SK-N-SH (cell line): Measurements from ENCODE around the gene ADRA1B. TPM values are rescaled to one million over a fixed set of nuclear protein-coding genes. Genes with fewer than 3 reads are reported as not detected.

Experiments used
- CTCF ChIA-PET: fragments of 300-600, 350-600 bp; formaldehyde crosslinking; extraction: SDS; loops from one replicate; lab custom pipeline; 2021; lab: Yijun Ruan, JAX
- POLR2A ChIA-PET: fragments of 350-600 bp; sonication (Branson Sonifier 250); formaldehyde crosslinking; extraction: SDS; loops from one replicate; lab custom pipeline; 2020; ENCODE audit warnings: antibody characterized with exemption, inconsistent platforms; lab: Yijun Ruan, JAX
- DNase-seq: peaks from one replicate; pipeline ENCODE4 v3.0.0; 2012
- H2AFZ ChIP-seq: fragments of 200-600 bp; sonication (generic); 2 replicates; pipeline ENCODE4 v1.8.1; 2016; ENCODE audit warnings: antibody characterized with exemption, mild to moderate bottlenecking, low read depth
- H3F3A ChIP-seq: fragments of 200-600 bp; sonication (generic); replicated peaks from 2 replicates; pipeline ENCODE3; 2016; ENCODE audit warnings: antibody characterized with exemption, mild to moderate bottlenecking; ENCODE audit not compliant: insufficient read depth
- H3K27ac ChIP-seq, 2 experiments: fragments of 200-500 bp in 1 of 2; fragments of 200-600 bp in 1 of 2; sonication (Bioruptor generic) in 1 of 2; sonication (generic), shearing (Covaris generic) in 1 of 2; 2 replicates each; pipeline versions ENCODE4 v1.5.1 to v1.6.1; 2014 to 2016; ENCODE audit warnings: low read depth in 2 of 2, inconsistent platforms in 1 of 2, low read length in 1 of 2, mild to moderate bottlenecking in 1 of 2, mixed read lengths in 1 of 2
- H3K27me3 ChIP-seq: fragments of 200-600 bp; sonication (generic), shearing (Covaris generic); 2 replicates; pipeline ENCODE4 v1.6.1; 2016; ENCODE audit warnings: mixed run types; ENCODE audit not compliant: insufficient read depth
- H3K36me3 ChIP-seq, 2 experiments: fragments of 200-500 bp in 1 of 2; fragments of 200-600 bp in 1 of 2; sonication (Bioruptor generic) in 1 of 2; sonication (generic) in 1 of 2; replicated peaks in 1 of 2; 2 replicates each; pipeline versions ENCODE3 to v1.5.1; 2014 to 2016; ENCODE audit warnings: low read length in 1 of 2, mild to moderate bottlenecking in 1 of 2; ENCODE audit not compliant: insufficient read depth in 2 of 2, control insufficient read depth in 1 of 2
- H3K4me1 ChIP-seq, 2 experiments: fragments of 200-500 bp in 1 of 2; fragments of 200-600 bp in 1 of 2; sonication (Bioruptor generic) in 1 of 2; sonication (generic), shearing (Covaris generic) in 1 of 2; 2 replicates each; pipeline versions ENCODE4 v1.5.1 to v1.6.1; 2014 to 2016; ENCODE audit warnings: low read depth in 1 of 2, low read length in 1 of 2, mixed run types in 1 of 2; ENCODE audit not compliant: insufficient read depth in 2 of 2, control insufficient read depth in 1 of 2
- H3K4me2 ChIP-seq: fragments of 200-600 bp; sonication (generic), shearing (Covaris generic); 2 replicates; pipeline ENCODE4 v1.6.1; 2017; ENCODE audit warnings: mixed run types
- H3K4me3 ChIP-seq, 2 experiments: fragments of 200-500 bp in 1 of 2; fragments of 200-600 bp in 1 of 2; sonication (Bioruptor generic) in 1 of 2; sonication (generic), shearing (Covaris generic) in 1 of 2; 2 replicates each; pipeline versions ENCODE4 v1.5.1 to v1.8.1; 2014 to 2016; ENCODE audit warnings: low read depth in 2 of 2, inconsistent platforms in 1 of 2, low read length in 1 of 2, mild to moderate bottlenecking in 1 of 2, mixed read lengths in 1 of 2, moderate library complexity in 1 of 2
- H3K79me2 ChIP-seq: fragments of 200-600 bp; sonication (generic); 2 replicates; pipeline ENCODE4 v1.8.1; 2017; ENCODE audit warnings: mild to moderate bottlenecking; ENCODE audit not compliant: insufficient read depth
- H3K9ac ChIP-seq: fragments of 200-600 bp; sonication (generic); 2 replicates; pipeline ENCODE4 v1.6.1; 2017; ENCODE audit warnings: mixed run types
- H3K9me2 ChIP-seq: fragments of 200-600 bp; sonication (generic); 2 replicates; pipeline ENCODE4 v1.6.1; 2017; ENCODE audit warnings: mixed run types
- H3K9me3 ChIP-seq: fragments of 200-600 bp; sonication (generic); 2 replicates; pipeline ENCODE4 v1.6.1; 2017; ENCODE audit warnings: mixed run types, mild to moderate bottlenecking, moderate library complexity
- H4K20me1 ChIP-seq: fragments of 200-600 bp; sonication (generic); 2 replicates; pipeline ENCODE4 v1.6.1; 2017; ENCODE audit warnings: mild to moderate bottlenecking, mixed run types; ENCODE audit not compliant: insufficient read depth
- ELF1 ChIP-seq: IDR thresholded peaks from 2 replicates; pipeline ENCODE4 v1.4.0; 2012
- EP300 ChIP-seq, 2 experiments: IDR thresholded peaks; 2 replicates each; pipeline versions ENCODE4 v1.4.0 to v1.6.1; 2012; ENCODE audit warnings: borderline replicate concordance in 1 of 2, low read depth in 1 of 2, low read length in 1 of 2
- FOSL2 ChIP-seq: IDR thresholded peaks from 2 replicates; pipeline ENCODE4 v1.4.0; 2012; ENCODE audit warnings: low read depth, mild to moderate bottlenecking, moderate library complexity, borderline replicate concordance
- FOXM1 ChIP-seq: IDR thresholded peaks from 2 replicates; pipeline ENCODE4 v1.4.0; 2012; ENCODE audit warnings: low read depth, mild to moderate bottlenecking
- GATA2 ChIP-seq: sonication (generic); formaldehyde crosslinking; IDR thresholded peaks from 2 replicates; pipeline ENCODE4 v1.5.0; 2020; ENCODE audit warnings: mild to moderate bottlenecking, missing genetic modification reagents
- MEF2A ChIP-seq: IDR thresholded peaks from 2 replicates; pipeline ENCODE4 v1.4.0; 2012; ENCODE audit warnings: low read depth, borderline replicate concordance
- MXI1 ChIP-seq: IDR thresholded peaks from 2 replicates; pipeline ENCODE4 v1.6.1; 2012; ENCODE audit warnings: mild to moderate bottlenecking, low read depth, low read length, improper control_type of control experiment
- NFIC ChIP-seq: IDR thresholded peaks from 2 replicates; pipeline ENCODE4 v1.4.0; 2012; ENCODE audit warnings: borderline replicate concordance
- NRF1 ChIP-seq: IDR thresholded peaks from 2 replicates; pipeline ENCODE4 v1.6.1; 2012; ENCODE audit warnings: low read depth, mild to moderate bottlenecking, low read length
- POLR2AphosphoS5 ChIP-seq: IDR thresholded peaks from 2 replicates; pipeline ENCODE4 v1.6.1; 2012; ENCODE audit warnings: low read depth, low read length
- RCOR1 ChIP-seq: fragments of 150-350 bp; IDR thresholded peaks from 2 replicates; pipeline ENCODE4 v1.6.1; 2017; ENCODE audit warnings: antibody characterized with exemption, low read length
- RXRA ChIP-seq: IDR thresholded peaks from 2 replicates; pipeline ENCODE4 v1.4.0; 2012; ENCODE audit warnings: low read depth, mild to moderate bottlenecking, borderline replicate concordance
- SIN3A ChIP-seq: IDR thresholded peaks from 2 replicates; pipeline ENCODE4 v1.6.1; 2012; ENCODE audit warnings: low read depth, mild to moderate bottlenecking, low read length, moderate library complexity, borderline replicate concordance
- SMC3 ChIP-seq: IDR thresholded peaks from 2 replicates; pipeline ENCODE4 v1.6.1; 2012; ENCODE audit warnings: low read depth, low read length, improper control_type of control experiment
- TAF1 ChIP-seq: IDR thresholded peaks from 2 replicates; pipeline ENCODE4 v1.6.1; 2012; ENCODE audit warnings: low read depth, mild to moderate bottlenecking, low read length, moderate library complexity, borderline replicate concordance
- TEAD4 ChIP-seq: IDR thresholded peaks from 2 replicates; pipeline ENCODE4 v1.4.0; 2012; ENCODE audit warnings: mild to moderate bottlenecking, borderline replicate concordance; ENCODE audit not compliant: insufficient read depth
- YY1 ChIP-seq: IDR thresholded peaks from 2 replicates; pipeline ENCODE4 v1.4.0; 2012; ENCODE audit warnings: low read depth, mild to moderate bottlenecking
- WGBS: methylation state at CpG from one replicate; pipeline ENCODE4 v1.1.6; 2017; ENCODE audit warnings: low lambda C conversion rate; 5-methylcytosine and 5-hydroxymethylcytosine counted together
- polyA plus RNA-seq, 3 experiments: library from polyadenylated mRNA; depleted of rRNA; stranded (reverse); fragments of >200 nt; gene quantifications; 2 replicates each; pipeline ENCODE4 v1.2.3, GENCODE V29; 2012
- TF ChIP-seq, protein P1 (sequence below): IDR thresholded peaks from 2 replicates; pipeline ENCODE4; 2012
- TF ChIP-seq, protein P2 (sequence below): fragments of 150-350 bp; IDR thresholded peaks from 2 replicates; pipeline ENCODE4 v1.6.1; 2017; ENCODE audit warnings: antibody characterized with exemption, low read length, low read depth, borderline replicate concordance
- TF ChIP-seq, protein P3 (sequence below): IDR thresholded peaks from 2 replicates; pipeline ENCODE4 v1.4.0; 2012; ENCODE audit warnings: low read depth, borderline replicate concordance
- TF ChIP-seq, protein P4 (sequence below): fragments of 200-600 bp; sonication (generic); IDR thresholded peaks from 2 replicates; pipeline ENCODE4 v1.6.1; 2017; ENCODE audit warnings: antibody characterized with exemption, mild to moderate bottlenecking, moderate library complexity
- TF ChIP-seq, protein P5 (sequence below): IDR thresholded peaks from 2 replicates; pipeline ENCODE4 v1.4.0; 2012; ENCODE audit warnings: low read depth
- TF ChIP-seq, protein P6 (sequence below): IDR thresholded peaks from 2 replicates; pipeline ENCODE4 v1.4.0; 2012; ENCODE audit warnings: low read depth, borderline replicate concordance

The ADRA1B gene
- polyA plus RNA-seq, 1 of the 3 experiments (the other 2 are of a cell fraction) = 2.2 TPM

DNA sequence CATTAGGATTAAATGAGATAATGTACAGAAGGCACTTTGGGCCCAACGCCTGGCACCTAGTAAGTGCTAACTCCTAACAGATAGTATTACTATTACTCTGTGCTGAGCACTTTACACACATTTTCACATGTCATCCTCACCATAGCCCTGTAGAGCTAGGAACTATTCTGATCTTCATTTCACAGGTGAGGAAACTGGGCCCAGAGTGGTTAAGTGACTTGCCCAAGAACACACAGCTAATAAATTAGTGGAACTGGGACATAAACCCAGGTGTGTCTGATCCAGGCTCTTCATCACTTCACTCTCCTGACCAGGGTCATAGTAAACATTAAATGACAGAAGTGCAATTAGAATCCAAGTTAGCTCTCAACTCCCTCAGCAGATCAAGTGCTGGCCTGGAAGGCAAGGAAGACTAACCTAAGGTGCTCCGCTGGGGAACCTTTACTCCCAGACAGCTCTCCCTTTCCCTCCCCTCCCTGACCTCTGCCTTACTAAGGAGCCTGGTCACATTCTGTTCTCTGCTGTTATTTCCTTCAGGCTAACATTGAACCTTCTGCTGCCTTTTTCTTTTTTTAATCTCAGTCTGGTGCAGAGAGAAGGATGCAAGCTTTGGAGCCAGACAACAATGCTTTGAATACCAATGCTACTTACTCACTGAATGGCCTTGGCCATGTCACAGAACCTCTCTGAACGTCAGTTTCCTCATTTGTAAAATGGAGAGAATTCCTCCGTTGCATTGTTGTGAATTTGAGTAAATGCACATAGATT, 4.1 kb upstream of the ADRA1B start (continued):
- no peak for TF ChIP-seq TAF1
- no peak for TF ChIP-seq RCOR1
- no peak for TF ChIP-seq MXI1
- TF ChIP-seq, protein P1, sequence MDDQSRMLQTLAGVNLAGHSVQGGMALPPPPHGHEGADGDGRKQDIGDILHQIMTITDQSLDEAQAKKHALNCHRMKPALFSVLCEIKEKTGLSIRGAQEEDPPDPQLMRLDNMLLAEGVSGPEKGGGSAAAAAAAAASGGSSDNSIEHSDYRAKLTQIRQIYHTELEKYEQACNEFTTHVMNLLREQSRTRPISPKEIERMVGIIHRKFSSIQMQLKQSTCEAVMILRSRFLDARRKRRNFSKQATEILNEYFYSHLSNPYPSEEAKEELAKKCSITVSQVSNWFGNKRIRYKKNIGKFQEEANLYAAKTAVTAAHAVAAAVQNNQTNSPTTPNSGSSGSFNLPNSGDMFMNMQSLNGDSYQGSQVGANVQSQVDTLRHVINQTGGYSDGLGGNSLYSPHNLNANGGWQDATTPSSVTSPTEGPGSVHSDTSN = peak; percentile 60
- TF ChIP-seq, protein P2, sequence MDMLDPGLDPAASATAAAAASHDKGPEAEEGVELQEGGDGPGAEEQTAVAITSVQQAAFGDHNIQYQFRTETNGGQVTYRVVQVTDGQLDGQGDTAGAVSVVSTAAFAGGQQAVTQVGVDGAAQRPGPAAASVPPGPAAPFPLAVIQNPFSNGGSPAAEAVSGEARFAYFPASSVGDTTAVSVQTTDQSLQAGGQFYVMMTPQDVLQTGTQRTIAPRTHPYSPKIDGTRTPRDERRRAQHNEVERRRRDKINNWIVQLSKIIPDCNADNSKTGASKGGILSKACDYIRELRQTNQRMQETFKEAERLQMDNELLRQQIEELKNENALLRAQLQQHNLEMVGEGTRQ = no peak
- no peak for TF ChIP-seq YY1
- TF ChIP-seq TEAD4 = peak; percentile 64; the same call in 1 of the 2 replicates
- no peak for TF ChIP-seq SMC3
- TF ChIP-seq POLR2AphosphoS5 = no peak
- no peak for TF ChIP-seq FOXM1
- no peak for TF ChIP-seq NRF1
- no peak for TF ChIP-seq SIN3A
- no peak for TF ChIP-seq ELF1
- TF ChIP-seq, protein P3, sequence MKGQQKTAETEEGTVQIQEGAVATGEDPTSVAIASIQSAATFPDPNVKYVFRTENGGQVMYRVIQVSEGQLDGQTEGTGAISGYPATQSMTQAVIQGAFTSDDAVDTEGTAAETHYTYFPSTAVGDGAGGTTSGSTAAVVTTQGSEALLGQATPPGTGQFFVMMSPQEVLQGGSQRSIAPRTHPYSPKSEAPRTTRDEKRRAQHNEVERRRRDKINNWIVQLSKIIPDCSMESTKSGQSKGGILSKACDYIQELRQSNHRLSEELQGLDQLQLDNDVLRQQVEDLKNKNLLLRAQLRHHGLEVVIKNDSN = no peak
- TF ChIP-seq FOSL2 = peak; percentile 63; the same call in 1 of the 2 replicates
- TF ChIP-seq GATA2 (CRISPR knock-in tag) = no peak
- peak in 1 of 2 experiments; percentile 71; a peak in 2 of 4 replicates for TF ChIP-seq EP300 (IDR thresholded peaks at IDR 0.05; ENCODE audit: borderline replicate concordance in 1 of 2, low read depth in 1 of 2, low read length in 1 of 2)

DNA sequence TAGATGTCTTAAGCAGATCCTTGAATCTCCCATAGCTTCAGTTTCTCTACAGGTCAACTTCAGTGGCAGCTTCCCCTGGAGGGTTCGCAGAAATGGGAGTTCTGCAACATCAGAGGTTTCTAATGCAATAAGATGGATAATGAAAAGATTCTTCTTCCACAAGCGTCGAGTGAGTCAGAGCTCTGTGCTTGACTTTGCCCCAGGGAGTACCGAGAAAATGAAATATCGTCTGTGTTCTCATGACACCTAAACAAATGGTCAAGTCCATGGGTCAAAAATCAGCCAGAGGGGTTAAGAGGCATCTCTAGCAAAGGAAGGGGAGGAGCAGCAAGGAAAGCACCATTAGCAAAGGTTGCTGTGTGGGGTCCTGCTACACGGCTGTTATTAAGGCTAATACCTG, 3.2 kb upstream of the ADRA1B start:
- Histone ChIP-seq H3K9me3 (no peaks in the 10 kb centered on the region), H3K4me2 (peak overlapping the region; percentile 45), H3F3A (peaks cover 25% of the 10 kb centered on the region), H3K27ac (peak overlapping the region; percentile 5 to 74; a peak in 3 of 4 replicates), H4K20me1 (no peaks in the 10 kb centered on the region), H3K4me1 (peaks cover 6 to 27% of the 10 kb centered on the region in 2 experiments; a peak in 3 of 4 replicates), H3K4me3 (no peak overlapping the region; a peak in 1 of 4 replicates), H3K36me3 (no peaks in the 10 kb centered on the region), H3K27me3 (no peaks in the 10 kb centered on the region), H2AFZ (peak overlapping the region; percentile 26; the same call in 1 of the 2 replicates), H3K79me2 (peaks cover 13% of the 10 kb centered on the region; the same call in 1 of the 2 replicates), H3K9me2 (no peaks in the 10 kb centered on the region), H3K9ac (peak overlapping the region; percentile 16; the same call in 1 of the 2 replicates)
- no peak for DNase-seq
- ChIA-PET POLR2A (no interaction called here), CTCF (no interaction called here)
- 6% methylated on average over 6 of the region's 6 CpGs for WGBS
- TF ChIP-seq, protein P4, sequence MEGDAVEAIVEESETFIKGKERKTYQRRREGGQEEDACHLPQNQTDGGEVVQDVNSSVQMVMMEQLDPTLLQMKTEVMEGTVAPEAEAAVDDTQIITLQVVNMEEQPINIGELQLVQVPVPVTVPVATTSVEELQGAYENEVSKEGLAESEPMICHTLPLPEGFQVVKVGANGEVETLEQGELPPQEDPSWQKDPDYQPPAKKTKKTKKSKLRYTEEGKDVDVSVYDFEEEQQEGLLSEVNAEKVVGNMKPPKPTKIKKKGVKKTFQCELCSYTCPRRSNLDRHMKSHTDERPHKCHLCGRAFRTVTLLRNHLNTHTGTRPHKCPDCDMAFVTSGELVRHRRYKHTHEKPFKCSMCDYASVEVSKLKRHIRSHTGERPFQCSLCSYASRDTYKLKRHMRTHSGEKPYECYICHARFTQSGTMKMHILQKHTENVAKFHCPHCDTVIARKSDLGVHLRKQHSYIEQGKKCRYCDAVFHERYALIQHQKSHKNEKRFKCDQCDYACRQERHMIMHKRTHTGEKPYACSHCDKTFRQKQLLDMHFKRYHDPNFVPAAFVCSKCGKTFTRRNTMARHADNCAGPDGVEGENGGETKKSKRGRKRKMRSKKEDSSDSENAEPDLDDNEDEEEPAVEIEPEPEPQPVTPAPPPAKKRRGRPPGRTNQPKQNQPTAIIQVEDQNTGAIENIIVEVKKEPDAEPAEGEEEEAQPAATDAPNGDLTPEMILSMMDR = no peak
- TF ChIP-seq MEF2A (no peak), FOXM1 (no peak), RXRA (no peak; the same call in 1 of the 2 replicates), NFIC (no peak), POLR2AphosphoS5 (no peak)
- TF ChIP-seq, protein P1 = peak; percentile 71
- TF ChIP-seq, protein P5, sequence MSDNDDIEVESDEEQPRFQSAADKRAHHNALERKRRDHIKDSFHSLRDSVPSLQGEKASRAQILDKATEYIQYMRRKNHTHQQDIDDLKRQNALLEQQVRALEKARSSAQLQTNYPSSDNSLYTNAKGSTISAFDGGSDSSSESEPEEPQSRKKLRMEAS = no peak
- TF ChIP-seq, protein P6, sequence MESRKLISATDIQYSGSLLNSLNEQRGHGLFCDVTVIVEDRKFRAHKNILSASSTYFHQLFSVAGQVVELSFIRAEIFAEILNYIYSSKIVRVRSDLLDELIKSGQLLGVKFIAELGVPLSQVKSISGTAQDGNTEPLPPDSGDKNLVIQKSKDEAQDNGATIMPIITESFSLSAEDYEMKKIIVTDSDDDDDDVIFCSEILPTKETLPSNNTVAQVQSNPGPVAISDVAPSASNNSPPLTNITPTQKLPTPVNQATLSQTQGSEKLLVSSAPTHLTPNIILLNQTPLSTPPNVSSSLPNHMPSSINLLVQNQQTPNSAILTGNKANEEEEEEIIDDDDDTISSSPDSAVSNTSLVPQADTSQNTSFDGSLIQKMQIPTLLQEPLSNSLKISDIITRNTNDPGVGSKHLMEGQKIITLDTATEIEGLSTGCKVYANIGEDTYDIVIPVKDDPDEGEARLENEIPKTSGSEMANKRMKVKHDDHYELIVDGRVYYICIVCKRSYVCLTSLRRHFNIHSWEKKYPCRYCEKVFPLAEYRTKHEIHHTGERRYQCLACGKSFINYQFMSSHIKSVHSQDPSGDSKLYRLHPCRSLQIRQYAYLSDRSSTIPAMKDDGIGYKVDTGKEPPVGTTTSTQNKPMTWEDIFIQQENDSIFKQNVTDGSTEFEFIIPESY = no peak
